ENCODE data around the gene BICC1. TPM values are rescaled to one million over a fixed set of nuclear protein-coding genes. Genes with fewer than 3 reads are reported as not detected.

The BICC1 gene
- total and polyA plus RNA-seq, 2 donors (not counting 3 experiments of a cell fraction or from before 2014, with no cell fraction given): 0.06 to 0.29 TPM

- no peak for DNase-seq (ENCODE audit: low read depth, low spot score)
- intact Hi-C loops (cut with micrococcal nuclease): loop anchor here (2.0 to 10.0 kb wide), 2 partner anchors 37 to 207 kb away; no protein-coding TSS in a partner anchor
- H3K9me3 ChIP-seq (replicated peaks; ENCODE audit: control insufficient read depth, insufficient read depth, low read length): no peaks in the 10 kb centered on the region
- no peaks in the 10 kb centered on the region for H4K20me1 ChIP-seq (replicated peaks; ENCODE audit: control insufficient read depth, extremely low read depth, insufficient read depth, low read length)
- ChIA-PET POLR2A (no interaction called here), CTCF (interaction anchor here (0.6 to 2.2 kb wide), 2 partner anchors 19 to 43 kb away, joined by 3 to 18 read pairs; no protein-coding TSS in a partner anchor)
- peak overlapping the region; percentile 14 for H3K4me2 ChIP-seq (ENCODE audit: insufficient read depth, low read length)
- dilution Hi-C loops (cut with MboI; ENCODE audit: extremely low pct_ligation_motif_present, low sequenced_read_pairs): no loop called here
- H3K79me2 ChIP-seq (ENCODE audit: control insufficient read depth, insufficient read depth, low read length): no peaks in the 10 kb centered on the region
- H3K4me3 ChIP-seq (replicated peaks in 1 of 3; ENCODE audit: insufficient read depth in 1 of 3, low read depth in 1 of 3, low read length in 3 of 3): peak overlapping the region in 2 of 3 experiments; percentile 31 to 42
- BruUV-seq (replicated peaks): no TSS peak
- H2AFZ ChIP-seq (ENCODE audit: low read depth, low read length): peak overlapping the region; percentile 60
- no peaks in the 10 kb centered on the region for H3K9me1 ChIP-seq (replicated peaks; ENCODE audit: control insufficient read depth, extremely low read depth, insufficient read depth, low read length)
- H3K36me3 ChIP-seq (ENCODE audit: control insufficient read depth in 2 of 2, extremely low read depth in 1 of 2, insufficient read depth in 2 of 2, low read length in 2 of 2): no peaks in the 10 kb centered on the region
- no peak overlapping the region for H3K9ac ChIP-seq (replicated peaks; ENCODE audit: extremely low read depth, insufficient read depth, low read length)
- peaks cover 16 to 58% of the 10 kb centered on the region in 2 experiments for H3K27me3 ChIP-seq (ENCODE audit: control insufficient read depth in 2 of 2, insufficient read depth in 2 of 2, low read length in 2 of 2)
- H3K4me1 ChIP-seq (ENCODE audit: control insufficient read depth, extremely low read depth, insufficient read depth, low read length): peaks cover 10% of the 10 kb centered on the region
- FAIRE-seq: no peak
- no peak overlapping the region for H3K27ac ChIP-seq (ENCODE audit: insufficient read depth, low read depth, low read length)
- TF ChIP-seq POLR2A (IDR thresholded peaks at IDR 0.05; ENCODE audit: low read depth, low read length) (no peak), JUN (IDR thresholded peaks at IDR 0.05; ENCODE audit: borderline replicate concordance, insufficient read depth, insufficient read length, low read depth) (no peak), CTCF (IDR thresholded peaks at IDR 0.05; ENCODE audit: extremely low read depth in 1 of 2, insufficient read depth in 1 of 2, low read depth in 1 of 2, low read length in 2 of 2) (no peak), EZH2 (IDR thresholded peaks at IDR 0.05; ENCODE audit: borderline replicate concordance, low read depth, low read length, severe bottlenecking) (no peak), MYC (IDR thresholded peaks at IDR 0.05; ENCODE audit: low read depth, low read length) (no peak), GATA2 (IDR thresholded peaks at IDR 0.05; ENCODE audit: insufficient read depth, insufficient read length, low read depth, low read length) (no peak), MAX (IDR thresholded peaks at IDR 0.05; ENCODE audit: insufficient read depth, insufficient read length) (no peak), FOS (IDR thresholded peaks at IDR 0.05; ENCODE audit: borderline replicate concordance, insufficient read depth, low read length) (no peak), POLR2AphosphoS5 (IDR thresholded peaks at IDR 0.05; ENCODE audit: insufficient read depth, low read depth, low read length) (no peak)
Observed at GRCh38 chr10:58511765-58512490, 744 bp upstream of the BICC1 start.
